ENCODE measurements around the gene TRIM13. TPM values are rescaled to one million over a fixed set of nuclear protein-coding genes. Genes with fewer than 3 reads are reported as not detected.

The TRIM13 gene
- total RNA-seq, 6 experiments from 2014 or later = 5.6 to 10.8 (median 7.3) TPM

GRCh38 chr13:49993666-49994065 lies 3.2 kb upstream of the TRIM13 start:
- intact Hi-C loops (cut with DNase I) = no loop called here

GRCh38 chr13:49995625-49996101 lies 1.2 kb upstream of the TRIM13 start:
- no peaks in the 10 kb centered on the region for H3K27me3 ChIP-seq
- no peaks in the 10 kb centered on the region for H3K9me3 ChIP-seq
- no peak for DNase-seq
- no peak for ATAC-seq
- intact Hi-C loops (cut with DNase I) = no loop called here
- TF ChIP-seq POLR2A (IDR thresholded peaks at IDR 0.05) (no peak), CTCF (IDR thresholded peaks at IDR 0.05) (no peak)
- 53% methylated on average over 14 of the region's 14 CpGs for WGBS (ENCODE audit: insufficient coverage, low coverage, low lambda C conversion rate, missing lambda C conversion rate)
- H3K27ac ChIP-seq = peak overlapping the region; percentile 74 to 90 (median 89)
- peak overlapping the region; percentile 52 to 95 (median 85) for H3K4me3 ChIP-seq
- peaks cover 0 to 19% (median 8%) of the 10 kb centered on the region in 4 donors for H3K4me1 ChIP-seq
- peaks cover 0 to 9% (median 0%) of the 10 kb centered on the region in 4 donors for H3K36me3 ChIP-seq

More at GRCh38 chr13:49993666-49994065, 3.2 kb upstream of the TRIM13 start:
- no peak for ATAC-seq
- Histone ChIP-seq H3K4me1 (peaks cover 0 to 23% (median 9%) of the 10 kb centered on the region in 4 donors), H3K27ac (no peak overlapping the region), H3K27me3 (no peaks in the 10 kb centered on the region), H3K9me3 (no peaks in the 10 kb centered on the region), H3K4me3 (no peak overlapping the region), H3K36me3 (no peaks in the 10 kb centered on the region)
- no peak for DNase-seq
- WGBS (ENCODE audit: insufficient coverage, low coverage, low lambda C conversion rate, missing lambda C conversion rate) = 86% methylated on average over 5 of the region's 5 CpGs
- TF ChIP-seq CTCF (IDR thresholded peaks at IDR 0.05) (no peak), POLR2A (IDR thresholded peaks at IDR 0.05) (no peak)

GRCh38 chr13:49996161-49996915 lies 504 bp upstream of the TRIM13 start:
- intact Hi-C loops (cut with DNase I) = no loop called here
- TF ChIP-seq CTCF (IDR thresholded peaks at IDR 0.05) (no peak), POLR2A (IDR thresholded peaks at IDR 0.05) (peak; percentile 55)
- H3K27me3 ChIP-seq = no peaks in the 10 kb centered on the region
- H3K4me1 ChIP-seq = peaks cover 0 to 19% (median 6%) of the 10 kb centered on the region in 4 donors
- ATAC-seq (peak; percentile 76 to 85 (median 82)), DNase-seq (peak; percentile 92 to 96 (median 95))
- peaks cover 0 to 12% (median 0%) of the 10 kb centered on the region in 4 donors for H3K36me3 ChIP-seq
- WGBS (ENCODE audit: insufficient coverage, low coverage, low lambda C conversion rate, missing lambda C conversion rate) = 4% methylated on average over 51 of the region's 68 CpGs
- H3K4me3 ChIP-seq = peak overlapping the region; percentile 52 to 95 (median 85)
- no peaks in the 10 kb centered on the region for H3K9me3 ChIP-seq
- H3K27ac ChIP-seq = peak overlapping the region; percentile 74 to 90 (median 89)

- intact Hi-C loops (cut with DNase I) = no loop called here
- Histone ChIP-seq H3K4me3 (peak overlapping the region; percentile 66 to 94 (median 67)), H3K27ac (peak overlapping the region; percentile 90 to 98 (median 95)), H3K36me3 (peaks cover 0 to 12% (median 0%) of the 10 kb centered on the region in 4 donors), H3K4me1 (peaks cover 0 to 32% (median 6%) of the 10 kb centered on the region in 4 donors), H3K9me3 (no peaks in the 10 kb centered on the region), H3K27me3 (no peaks in the 10 kb centered on the region)
- WGBS (ENCODE audit: insufficient coverage, low coverage, low lambda C conversion rate, missing lambda C conversion rate) = 9% methylated on average over 4 of the region's 4 CpGs
- no peak for ATAC-seq
- TF ChIP-seq POLR2A (IDR thresholded peaks at IDR 0.05) (no peak), CTCF (IDR thresholded peaks at IDR 0.05) (no peak)
- no peak for DNase-seq
Measured at GRCh38 chr13:49997955-49998354, 1.1 kb downstream of the TRIM13 start.
